HepG2 (cell line): ENCODE data around the gene ZNF526. TPM values are rescaled to one million over a fixed set of nuclear protein-coding genes. Genes with fewer than 3 reads are reported as not detected.

Experiments used
- AGO2 ChIP-seq: fragments of 200-400 bp; formaldehyde crosslinking; optimal IDR thresholded peaks from 2 replicates; pipeline ENCODE3; 2017; ENCODE audit warnings: mild to moderate bottlenecking, low read depth, low read length, moderate library complexity
- BHLHE40 ChIP-seq: IDR thresholded peaks from 2 replicates; pipeline ENCODE4 v1.6.1; 2011; ENCODE audit warnings: low read length, improper control_type of control experiment
- CHD2 ChIP-seq: IDR thresholded peaks from 2 replicates; pipeline ENCODE4 v1.6.1; 2011; ENCODE audit warnings: low read depth, low read length, improper control_type of control experiment
- DNMT1 ChIP-seq: sonication (generic); formaldehyde crosslinking; IDR thresholded peaks from 2 replicates; pipeline ENCODE4 v1.5.1; 2020; ENCODE audit warnings: mild to moderate bottlenecking, missing genetic modification reagents
- FOXK1 ChIP-seq: sonication (generic); formaldehyde crosslinking; IDR thresholded peaks from 2 replicates; pipeline ENCODE4 v1.4.0; 2020; ENCODE audit warnings: low read depth, missing genetic modification reagents, borderline replicate concordance
- RELA ChIP-seq: sonication (generic); formaldehyde crosslinking; IDR thresholded peaks from 2 replicates; pipeline ENCODE4 v1.4.0; 2020; ENCODE audit warnings: missing genetic modification reagents
- REPIN1 ChIP-seq: sonication (generic); formaldehyde crosslinking; IDR thresholded peaks from 2 replicates; pipeline ENCODE4 v1.8.0; 2022; ENCODE audit warnings: missing genetic modification reagents, low read depth, mild to moderate bottlenecking, borderline replicate concordance
- RFX5 ChIP-seq: IDR thresholded peaks from 2 replicates; pipeline ENCODE4 v1.6.1; 2011; ENCODE audit warnings: low read depth, low read length, improper control_type of control experiment
- SOX6 ChIP-seq, 2 experiments: fragments of 450-650 bp in 1 of 2; sonication (generic) in 1 of 2; formaldehyde crosslinking in 1 of 2; IDR thresholded peaks; 2 replicates each; pipeline versions ENCODE4 v1.4.0 to v1.6.1; 2017 to 2020; ENCODE audit warnings: antibody characterized with exemption in 1 of 2, mild to moderate bottlenecking in 1 of 2, missing genetic modification reagents in 1 of 2
- TARDBP ChIP-seq: sonication (generic); formaldehyde crosslinking; IDR thresholded peaks from 2 replicates; pipeline ENCODE4 v1.8.0; 2022; ENCODE audit warnings: mild to moderate bottlenecking, missing genetic modification reagents
- ZBTB1 ChIP-seq: sonication (generic); formaldehyde crosslinking; IDR thresholded peaks from 2 replicates; pipeline ENCODE4 v1.4.0; 2020; ENCODE audit warnings: missing genetic modification reagents, borderline replicate concordance
- ZBTB20 ChIP-seq: sonication (generic); formaldehyde crosslinking; IDR thresholded peaks from 2 replicates; pipeline ENCODE4 v1.8.1; 2023; ENCODE audit warnings: missing genetic modification reagents, low read depth, mild to moderate bottlenecking, borderline replicate concordance
- ZBTB8A ChIP-seq: sonication (generic); formaldehyde crosslinking; IDR thresholded peaks from 2 replicates; pipeline ENCODE4 v1.4.0; 2020; ENCODE audit warnings: mild to moderate bottlenecking, low read depth, missing genetic modification reagents, borderline replicate concordance
- ZNF10 ChIP-seq: sonication (generic); formaldehyde crosslinking; IDR thresholded peaks from 2 replicates; pipeline ENCODE4 v1.4.0; 2020; ENCODE audit warnings: mild to moderate bottlenecking, low read depth, missing genetic modification reagents, borderline replicate concordance
- ZNF281 ChIP-seq: sonication (generic); formaldehyde crosslinking; IDR thresholded peaks from 2 replicates; pipeline ENCODE4 v1.4.0; 2020; ENCODE audit warnings: missing genetic modification reagents, borderline replicate concordance
- ZNF333 ChIP-seq: sonication (generic); formaldehyde crosslinking; IDR thresholded peaks from 2 replicates; pipeline ENCODE4 v1.4.0; 2020; ENCODE audit warnings: mild to moderate bottlenecking, missing genetic modification reagents, borderline replicate concordance
- ZNF451 ChIP-seq: sonication (generic); formaldehyde crosslinking; IDR thresholded peaks from 2 replicates; pipeline ENCODE4 v1.5.0; 2020; ENCODE audit warnings: mild to moderate bottlenecking, missing genetic modification reagents
- ZNF737 ChIP-seq: sonication (generic); formaldehyde crosslinking; IDR thresholded peaks from 2 replicates; pipeline ENCODE4 v1.5.0; 2020; ENCODE audit warnings: missing genetic modification reagents, mild to moderate bottlenecking, borderline replicate concordance
- ZNF775 ChIP-seq: sonication (generic); formaldehyde crosslinking; IDR thresholded peaks from 2 replicates; pipeline ENCODE4 v1.4.0; 2020; ENCODE audit warnings: missing genetic modification reagents, mild to moderate bottlenecking, moderate library complexity, borderline replicate concordance
- ZNF841 ChIP-seq: sonication (generic); formaldehyde crosslinking; IDR thresholded peaks from 2 replicates; pipeline ENCODE4 v1.8.1; 2023; ENCODE audit warnings: missing genetic modification reagents, borderline replicate concordance
- ZNF850 ChIP-seq: sonication (generic); formaldehyde crosslinking; conservative IDR thresholded peaks from 2 replicates; pipeline ENCODE4 v1.9.0; 2021; ENCODE audit warnings: mild to moderate bottlenecking, missing genetic modification reagents
- polyA plus RNA-seq, 8 experiments: library from polyadenylated mRNA; depleted of rRNA in 3 of 8; stranded (reverse) in 7 of 8; unstranded in 1 of 8; fragments of >200 nt; fragmentation: Illumina TruSeq in 4 of 8; extraction: Trizol in 4 of 8; gene quantifications; 2 replicates each; pipeline versions ENCODE4 v1.2.1 to v1.2.3, GENCODE V29; 2011 to 2016; ENCODE audit warnings: low read depth in 4 of 8, missing spikeins in 1 of 8, mixed read lengths in 1 of 8; ENCODE audit not compliant: insufficient read depth in 1 of 8
- total RNA-seq, 5 experiments: library from RNA; depleted of rRNA; stranded (reverse); fragments of >200 nt; fragmentation: Illumina TruSeq; extraction: Trizol; gene quantifications; 2 replicates each; pipeline ENCODE4 v1.2.3, GENCODE V29; 2016; ENCODE audit warnings: low read depth in 1 of 5
- TF ChIP-seq, protein P1 (sequence below): sonication (generic); formaldehyde crosslinking; conservative IDR thresholded peaks from 2 replicates; pipeline ENCODE4 v1.8.0; 2022; ENCODE audit warnings: low read depth, missing genetic modification reagents
- TF ChIP-seq, protein P2 (sequence below): sonication (generic); formaldehyde crosslinking; IDR thresholded peaks from 2 replicates; pipeline ENCODE4 v1.5.0; 2020; ENCODE audit warnings: mild to moderate bottlenecking, missing genetic modification reagents

Gene ZNF526
- total and polyA plus RNA-seq, 2 of the 13 experiments (the other 11 are each of a cell fraction or from before 2014, with no cell fraction given) = 3.3 to 8.4 TPM

GRCh38 chr19:42253245-42254088 lies 33.4 kb downstream of the ZNF526 start (continued):
- TF ChIP-seq TARDBP (CRISPR knock-in tag) = peak; percentile 5; the same call in 1 of the 2 replicates
- TF ChIP-seq ZNF281 (CRISPR knock-in tag) = no peak
- no peak for TF ChIP-seq ZNF451 (CRISPR knock-in tag)
- no peak for TF ChIP-seq RELA
- TF ChIP-seq SOX6 (IDR thresholded peaks at IDR 0.05) = no peak
- TF ChIP-seq SOX6 (CRISPR knock-in tag; IDR thresholded peaks at IDR 0.05) = no peak
- TF ChIP-seq DNMT1 = no peak
- TF ChIP-seq ZNF841 (CRISPR knock-in tag) = no peak
- no peak for TF ChIP-seq ZNF850 (CRISPR knock-in tag)
- no peak for TF ChIP-seq REPIN1 (CRISPR knock-in tag)
- no peak for TF ChIP-seq ZNF737 (CRISPR knock-in tag)
- TF ChIP-seq CHD2 = peak; percentile 10; the same call in 1 of the 2 replicates
- TF ChIP-seq FOXK1 = no peak
- TF ChIP-seq AGO2 = peak; percentile 28
- TF ChIP-seq, protein P1, sequence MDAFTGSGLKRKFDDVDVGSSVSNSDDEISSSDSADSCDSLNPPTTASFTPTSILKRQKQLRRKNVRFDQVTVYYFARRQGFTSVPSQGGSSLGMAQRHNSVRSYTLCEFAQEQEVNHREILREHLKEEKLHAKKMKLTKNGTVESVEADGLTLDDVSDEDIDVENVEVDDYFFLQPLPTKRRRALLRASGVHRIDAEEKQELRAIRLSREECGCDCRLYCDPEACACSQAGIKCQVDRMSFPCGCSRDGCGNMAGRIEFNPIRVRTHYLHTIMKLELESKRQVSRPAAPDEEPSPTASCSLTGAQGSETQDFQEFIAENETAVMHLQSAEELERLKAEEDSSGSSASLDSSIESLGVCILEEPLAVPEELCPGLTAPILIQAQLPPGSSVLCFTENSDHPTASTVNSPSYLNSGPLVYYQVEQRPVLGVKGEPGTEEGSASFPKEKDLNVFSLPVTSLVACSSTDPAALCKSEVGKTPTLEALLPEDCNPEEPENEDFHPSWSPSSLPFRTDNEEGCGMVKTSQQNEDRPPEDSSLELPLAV = no peak
- TF ChIP-seq ZBTB8A (CRISPR knock-in tag) = no peak
- no peak for TF ChIP-seq ZNF10 (CRISPR knock-in tag)
- TF ChIP-seq, protein P2, sequence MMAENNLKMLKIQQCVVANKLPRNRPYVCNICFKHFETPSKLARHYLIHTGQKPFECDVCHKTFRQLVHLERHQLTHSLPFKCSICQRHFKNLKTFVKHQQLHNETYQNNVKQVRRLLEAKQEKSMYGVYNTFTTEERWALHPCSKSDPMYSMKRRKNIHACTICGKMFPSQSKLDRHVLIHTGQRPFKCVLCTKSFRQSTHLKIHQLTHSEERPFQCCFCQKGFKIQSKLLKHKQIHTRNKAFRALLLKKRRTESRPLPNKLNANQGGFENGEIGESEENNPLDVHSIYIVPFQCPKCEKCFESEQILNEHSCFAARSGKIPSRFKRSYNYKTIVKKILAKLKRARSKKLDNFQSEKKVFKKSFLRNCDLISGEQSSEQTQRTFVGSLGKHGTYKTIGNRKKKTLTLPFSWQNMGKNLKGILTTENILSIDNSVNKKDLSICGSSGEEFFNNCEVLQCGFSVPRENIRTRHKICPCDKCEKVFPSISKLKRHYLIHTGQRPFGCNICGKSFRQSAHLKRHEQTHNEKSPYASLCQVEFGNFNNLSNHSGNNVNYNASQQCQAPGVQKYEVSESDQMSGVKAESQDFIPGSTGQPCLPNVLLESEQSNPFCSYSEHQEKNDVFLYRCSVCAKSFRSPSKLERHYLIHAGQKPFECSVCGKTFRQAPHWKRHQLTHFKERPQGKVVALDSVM (CRISPR knock-in tag) = peak; percentile 55; the same call in 1 of the 2 replicates
- no peak for TF ChIP-seq ZNF775 (CRISPR knock-in tag)
- TF ChIP-seq ZBTB1 (CRISPR knock-in tag) = no peak
- no peak for TF ChIP-seq ZNF333 (CRISPR knock-in tag)
- peak; percentile 67 for TF ChIP-seq BHLHE40
- no peak for TF ChIP-seq ZBTB20 (CRISPR knock-in tag)
- TF ChIP-seq RFX5 = no peak
